ENCODE results near the gene CTSH. TPM values are rescaled to one million over a fixed set of nuclear protein-coding genes. Genes with fewer than 3 reads are reported as not detected.
A peak's percentile ranks its signal among the peaks of the same experiment; 100 is the strongest.
"Not testable (repeated sequence)": the region's sequence is repeated elsewhere in the genome, so short reads cannot be mapped to it uniquely, and the experiment has no call there.

Gene CTSH
- total RNA-seq, 2 experiments from 2014 or later: 11.1 to 11.4 TPM

DNA sequence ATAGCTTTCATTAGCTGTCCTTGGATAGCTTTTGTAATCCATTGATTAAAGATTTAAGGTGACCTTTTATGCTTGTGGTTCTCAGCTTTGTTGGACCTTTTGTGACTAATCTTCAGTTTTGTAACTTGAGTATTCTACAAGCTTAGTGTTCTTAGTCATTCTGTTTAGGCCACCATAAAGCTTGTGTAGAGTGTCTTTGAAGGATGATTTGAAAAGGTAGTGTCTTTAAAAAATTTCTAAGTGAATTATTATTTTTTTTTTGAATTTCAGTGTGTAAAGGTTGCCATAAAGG lies 64.7 kb downstream of the CTSH start:
- intact Hi-C loops (cut with DNase I, micrococcal nuclease): no loop called here
- Histone ChIP-seq H3K36me3 (ENCODE audit: insufficient read depth, low read length) (peaks cover 63% of the 10 kb centered on the region), H3K27ac (ENCODE audit: low read depth in 1 of 2, low read length in 2 of 2) (no peak overlapping the region), H3K4me1 (ENCODE audit: insufficient read depth, low read length) (peaks cover 53% of the 10 kb centered on the region), H3K4me3 (ENCODE audit: low read length) (no peak overlapping the region), H3K27me3 (ENCODE audit: control insufficient read depth in 1 of 2, insufficient read depth in 2 of 2, low read length in 2 of 2) (no peaks in the 10 kb centered on the region), H3K9me3 (ENCODE audit: control insufficient read depth in 1 of 2, insufficient read depth in 1 of 2, low read length in 2 of 2) (no peaks in the 10 kb centered on the region)
- H3K4me3 Mint-ChIP-seq: no peak overlapping the region
- no peaks in the 10 kb centered on the region for H3K9me3 Mint-ChIP-seq
- no peak for DNase-seq
- H3K4me1 Mint-ChIP-seq (ENCODE audit: low read depth): peaks cover 92% of the 10 kb centered on the region
- ATAC-seq (ENCODE audit: poor library complexity): no peak
- peak overlapping the region; percentile 69 for H3K27ac Mint-ChIP-seq
- H3K36me3 Mint-ChIP-seq (ENCODE audit: low read depth): peaks cover 77% of the 10 kb centered on the region
- POLR2A ChIA-PET: interaction anchor here (0.6 to 1.2 kb wide), 2 partner anchors 11 to 118 kb away, joined by 4 to 6 read pairs; no protein-coding TSS in a partner anchor
- TF ChIP-seq, protein P1, sequence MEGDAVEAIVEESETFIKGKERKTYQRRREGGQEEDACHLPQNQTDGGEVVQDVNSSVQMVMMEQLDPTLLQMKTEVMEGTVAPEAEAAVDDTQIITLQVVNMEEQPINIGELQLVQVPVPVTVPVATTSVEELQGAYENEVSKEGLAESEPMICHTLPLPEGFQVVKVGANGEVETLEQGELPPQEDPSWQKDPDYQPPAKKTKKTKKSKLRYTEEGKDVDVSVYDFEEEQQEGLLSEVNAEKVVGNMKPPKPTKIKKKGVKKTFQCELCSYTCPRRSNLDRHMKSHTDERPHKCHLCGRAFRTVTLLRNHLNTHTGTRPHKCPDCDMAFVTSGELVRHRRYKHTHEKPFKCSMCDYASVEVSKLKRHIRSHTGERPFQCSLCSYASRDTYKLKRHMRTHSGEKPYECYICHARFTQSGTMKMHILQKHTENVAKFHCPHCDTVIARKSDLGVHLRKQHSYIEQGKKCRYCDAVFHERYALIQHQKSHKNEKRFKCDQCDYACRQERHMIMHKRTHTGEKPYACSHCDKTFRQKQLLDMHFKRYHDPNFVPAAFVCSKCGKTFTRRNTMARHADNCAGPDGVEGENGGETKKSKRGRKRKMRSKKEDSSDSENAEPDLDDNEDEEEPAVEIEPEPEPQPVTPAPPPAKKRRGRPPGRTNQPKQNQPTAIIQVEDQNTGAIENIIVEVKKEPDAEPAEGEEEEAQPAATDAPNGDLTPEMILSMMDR (IDR thresholded peaks at IDR 0.05): no peak
- CTCF ChIA-PET: no interaction called here
- H3K27me3 Mint-ChIP-seq: no peaks in the 10 kb centered on the region

DNA sequence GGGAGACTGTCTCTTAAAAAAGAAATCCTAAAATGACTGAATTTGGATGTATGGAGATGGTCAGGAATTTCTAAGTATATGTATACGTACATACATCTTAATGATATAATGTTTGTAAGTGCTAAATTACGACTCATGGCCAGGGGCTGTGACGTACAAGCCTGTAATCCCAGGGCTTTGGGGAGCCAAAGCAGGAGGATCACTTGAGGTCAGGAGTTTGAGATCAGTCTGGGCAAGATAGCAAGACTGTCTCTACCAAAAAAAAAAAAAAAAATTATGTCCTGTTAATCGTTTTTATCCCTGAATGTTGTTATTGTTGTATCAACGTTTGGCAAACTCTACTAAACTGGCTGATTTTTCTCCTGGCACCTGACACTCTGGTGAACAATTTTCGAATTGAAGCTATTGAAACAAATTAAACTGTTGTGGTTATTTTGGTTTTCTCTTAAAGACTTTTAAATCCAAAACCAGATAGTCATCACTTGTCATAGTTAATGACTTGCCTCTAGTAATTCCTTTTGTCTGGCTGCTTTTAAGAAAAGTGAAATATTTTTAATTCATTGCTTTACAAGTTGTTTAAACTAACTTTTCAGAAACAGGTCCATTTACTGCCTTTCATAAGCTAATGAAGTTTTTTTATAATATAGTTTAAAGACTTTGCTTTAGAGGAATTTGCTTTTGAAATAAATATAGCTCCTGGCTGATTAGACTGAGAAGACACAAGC lies 65.2 kb downstream of the CTSH start:
- Mint-ChIP-seq H3K27me3 (no peaks in the 10 kb centered on the region), H3K36me3 (ENCODE audit: low read depth) (peaks cover 77% of the 10 kb centered on the region), H3K27ac (peak overlapping the region; percentile 69), H3K4me1 (ENCODE audit: low read depth) (peaks cover 92% of the 10 kb centered on the region), H3K4me3 (peak overlapping the region; percentile 77), H3K9me3 (no peaks in the 10 kb centered on the region)
- no peak overlapping the region for H3K27ac ChIP-seq (ENCODE audit: low read depth in 1 of 2, low read length in 2 of 2)
- intact Hi-C loops (cut with DNase I, micrococcal nuclease): loop anchor here (10.0 kb wide), 2 partner anchors 125 to 1805 kb away; partner anchors contain the start of gene TSPAN3 (in 1 of the 2)
- ATAC-seq (ENCODE audit: poor library complexity) (no peak), DNase-seq (no peak)
- no peak overlapping the region for H3K4me3 ChIP-seq (ENCODE audit: low read length)
- peaks cover 53% of the 10 kb centered on the region for H3K4me1 ChIP-seq (ENCODE audit: insufficient read depth, low read length)
- peaks cover 58% of the 10 kb centered on the region for H3K36me3 ChIP-seq (ENCODE audit: insufficient read depth, low read length)
- ChIA-PET POLR2A (interaction anchor here (0.6 to 1.2 kb wide), 3 partner anchors 11 to 118 kb away, joined by 3 to 6 read pairs (median 4); no protein-coding TSS in a partner anchor), CTCF (no interaction called here)
- TF ChIP-seq, protein P1 (IDR thresholded peaks at IDR 0.05): no peak
- no peaks in the 10 kb centered on the region for H3K27me3 ChIP-seq (ENCODE audit: control insufficient read depth in 1 of 2, insufficient read depth in 2 of 2, low read length in 2 of 2)
- no peaks in the 10 kb centered on the region for H3K9me3 ChIP-seq (ENCODE audit: control insufficient read depth in 1 of 2, insufficient read depth in 1 of 2, low read length in 2 of 2)

DNA sequence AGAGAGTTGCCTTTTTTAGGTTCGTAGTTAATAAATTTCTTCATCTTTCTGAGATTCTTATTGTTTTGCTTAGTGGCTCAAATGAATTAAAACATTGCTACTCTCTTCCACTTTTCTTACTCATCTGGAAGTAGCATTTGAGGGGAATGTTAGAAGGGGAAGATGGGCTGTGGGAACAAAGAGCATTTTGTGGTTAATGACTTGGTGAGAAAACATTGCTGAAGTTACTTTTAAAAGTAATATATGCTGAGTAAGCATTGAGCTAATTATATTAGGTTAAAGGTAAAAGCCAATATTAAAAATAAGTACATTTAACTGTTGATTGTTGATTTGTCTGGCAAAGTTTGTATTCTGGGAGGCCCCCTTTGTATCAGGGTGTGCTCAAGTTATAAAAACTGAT lies 66.5 kb downstream of the CTSH start:
- intact Hi-C loops (cut with DNase I, micrococcal nuclease): loop anchor here (10.0 kb wide), 2 partner anchors 124 to 1804 kb away; partner anchors contain the start of gene TSPAN3 (in 1 of the 2)
- TF ChIP-seq, protein P1 (IDR thresholded peaks at IDR 0.05): no peak
- H3K27ac Mint-ChIP-seq: peak overlapping the region; percentile 57
- peaks cover 49% of the 10 kb centered on the region for H3K4me1 ChIP-seq (ENCODE audit: insufficient read depth, low read length)
- H3K4me3 ChIP-seq (ENCODE audit: low read length): no peak overlapping the region
- ChIA-PET CTCF (interaction anchor here (1.8 kb wide), 1 partner anchor 29 kb away, joined by 5 read pairs; no protein-coding TSS in a partner anchor), POLR2A (no interaction called here)
- H3K4me1 Mint-ChIP-seq (ENCODE audit: low read depth): peaks cover 91% of the 10 kb centered on the region
- H3K36me3 ChIP-seq (ENCODE audit: insufficient read depth, low read length): peaks cover 45% of the 10 kb centered on the region
- no peak for ATAC-seq (ENCODE audit: poor library complexity)
- H3K9me3 ChIP-seq (ENCODE audit: control insufficient read depth in 1 of 2, insufficient read depth in 1 of 2, low read length in 2 of 2): no peaks in the 10 kb centered on the region
- no peaks in the 10 kb centered on the region for H3K27me3 ChIP-seq (ENCODE audit: control insufficient read depth in 1 of 2, insufficient read depth in 2 of 2, low read length in 2 of 2)
- DNase-seq: no peak
- no peaks in the 10 kb centered on the region for H3K27me3 Mint-ChIP-seq
- no peak overlapping the region for H3K27ac ChIP-seq (ENCODE audit: low read depth in 1 of 2, low read length in 2 of 2)
- peak overlapping the region; percentile 70 for H3K4me3 Mint-ChIP-seq
- H3K9me3 Mint-ChIP-seq: no peaks in the 10 kb centered on the region
- peaks cover 78% of the 10 kb centered on the region for H3K36me3 Mint-ChIP-seq (ENCODE audit: low read depth)

DNA sequence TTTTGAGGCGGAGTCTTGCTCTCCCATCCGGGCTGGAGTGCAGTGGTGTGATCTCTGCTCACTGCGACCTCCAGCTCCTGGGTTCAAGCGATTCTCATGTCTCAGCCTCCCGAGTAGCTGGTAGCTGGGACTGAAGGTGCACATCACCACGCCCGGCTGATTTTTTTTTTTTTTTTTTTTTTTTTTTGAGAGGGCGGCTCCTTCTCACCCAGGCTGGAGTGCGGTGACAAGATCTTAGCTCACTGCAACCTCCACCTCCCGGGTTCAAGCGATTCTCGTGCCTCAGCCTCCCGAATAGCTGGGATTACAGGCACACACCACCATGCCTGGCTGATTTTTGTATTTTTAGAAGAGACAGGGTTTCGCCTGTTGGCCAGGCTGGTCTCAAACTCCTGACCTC lies 67.9 kb downstream of the CTSH start:
- Mint-ChIP-seq H3K27ac (peak overlapping the region; percentile 60), H3K4me1 (ENCODE audit: low read depth) (peaks cover 86% of the 10 kb centered on the region)
- not testable (repeated sequence) for H3K27ac ChIP-seq (ENCODE audit: low read depth in 1 of 2, low read length in 2 of 2)

More for the DNA sequence above, 67.9 kb downstream of the CTSH start:
- not testable (repeated sequence) for H3K27me3 ChIP-seq (ENCODE audit: control insufficient read depth in 1 of 2, insufficient read depth in 2 of 2, low read length in 2 of 2); ATAC-seq (ENCODE audit: poor library complexity); H3K9me3 ChIP-seq (ENCODE audit: control insufficient read depth in 1 of 2, insufficient read depth in 1 of 2, low read length in 2 of 2); H3K9me3 Mint-ChIP-seq; H3K27me3 Mint-ChIP-seq
- DNase-seq: peak in 3 of 14 experiments; percentile 6 to 45 (median 11)
- intact Hi-C loops (cut with DNase I, micrococcal nuclease): loop anchor here (10.0 kb wide), 2 partner anchors 122 to 1802 kb away; partner anchors contain the start of gene TSPAN3 (in 1 of the 2)
- H3K4me3 Mint-ChIP-seq: peak overlapping the region; percentile 26
- Histone ChIP-seq H3K4me3 (ENCODE audit: low read length) (peak overlapping the region; percentile 98), H3K4me1 (ENCODE audit: insufficient read depth, low read length) (peaks cover 47% of the 10 kb centered on the region), H3K36me3 (ENCODE audit: insufficient read depth, low read length) (peaks cover 33% of the 10 kb centered on the region)
- ChIA-PET CTCF (interaction anchor here (0.7 to 1.8 kb wide), 3 partner anchors 30 to 126 kb away, joined by 3 to 5 read pairs (median 3); no protein-coding TSS in a partner anchor), POLR2A (interaction anchor here (0.6 kb wide), 1 partner anchor 61 kb away, joined by 3 read pairs; no protein-coding TSS in a partner anchor)
- peaks cover 74% of the 10 kb centered on the region for H3K36me3 Mint-ChIP-seq (ENCODE audit: low read depth)

Data from CD4-positive, alpha-beta T cell (primary cell).